Measurements from ENCODE around the gene SEC11C.

The SEC11C gene

DNA sequence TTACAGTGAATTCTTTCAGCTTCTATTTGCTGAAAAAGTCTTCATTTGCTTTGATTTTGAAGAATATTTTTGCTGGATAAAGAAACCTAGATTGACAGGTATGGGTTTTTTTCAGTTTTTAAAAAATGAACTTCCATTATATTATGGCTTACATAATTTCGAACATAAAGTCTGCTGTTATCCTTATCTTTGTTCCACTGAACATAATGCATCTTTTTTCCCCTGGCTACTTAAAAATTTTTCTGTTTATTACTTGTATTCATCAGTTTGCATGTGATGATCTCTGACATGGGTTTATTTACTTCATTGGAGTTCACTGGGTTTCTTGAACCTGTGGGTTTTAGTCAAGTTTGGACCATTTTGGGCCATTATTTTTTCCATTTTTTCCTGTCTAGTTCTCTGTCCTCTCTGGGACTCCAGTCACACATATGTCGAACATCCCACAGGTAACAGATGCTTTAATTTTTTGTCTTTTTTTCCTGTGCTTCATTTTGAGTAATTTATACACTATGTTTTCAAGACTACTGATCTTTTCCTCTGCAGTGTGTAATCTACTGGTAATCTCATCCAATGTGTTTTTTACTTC lies 33.1 kb downstream of the SEC11C start:
- Mint-ChIP-seq H3K27ac (no peak overlapping the region), H3K4me3 (no peak overlapping the region), H3K9me3 (ENCODE audit: low read depth) (peaks cover 34% of the 10 kb centered on the region), H3K27me3 (peaks cover 8% of the 10 kb centered on the region), H3K4me1 (ENCODE audit: low read depth) (no peaks in the 10 kb centered on the region), H3K36me3 (peaks cover 2% of the 10 kb centered on the region)

DNA sequence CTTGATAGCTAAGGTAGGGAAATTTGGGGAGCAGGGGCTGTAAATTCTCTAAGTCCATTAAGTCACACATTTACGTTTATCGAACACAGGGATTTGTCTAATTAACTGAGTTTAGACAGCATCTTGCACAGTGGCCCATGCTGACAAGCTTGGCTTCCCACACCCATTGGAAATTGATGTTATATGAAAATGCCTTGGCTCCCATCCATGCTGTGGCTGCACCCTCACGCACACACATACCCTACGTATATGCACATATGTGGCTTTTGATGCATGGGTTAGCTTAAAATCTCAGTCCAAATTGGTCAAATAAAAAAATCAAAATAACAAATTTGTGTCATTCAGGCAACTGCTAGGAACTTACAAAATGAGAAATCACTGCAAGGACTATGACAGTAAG lies 37.8 kb downstream of the SEC11C start:
- Mint-ChIP-seq H3K27me3 (peaks cover 3% of the 10 kb centered on the region), H3K4me1 (ENCODE audit: low read depth) (no peaks in the 10 kb centered on the region), H3K27ac (no peak overlapping the region), H3K9me3 (ENCODE audit: low read depth) (peaks cover 18% of the 10 kb centered on the region), H3K36me3 (no peaks in the 10 kb centered on the region), H3K4me3 (no peak overlapping the region)

DNA sequence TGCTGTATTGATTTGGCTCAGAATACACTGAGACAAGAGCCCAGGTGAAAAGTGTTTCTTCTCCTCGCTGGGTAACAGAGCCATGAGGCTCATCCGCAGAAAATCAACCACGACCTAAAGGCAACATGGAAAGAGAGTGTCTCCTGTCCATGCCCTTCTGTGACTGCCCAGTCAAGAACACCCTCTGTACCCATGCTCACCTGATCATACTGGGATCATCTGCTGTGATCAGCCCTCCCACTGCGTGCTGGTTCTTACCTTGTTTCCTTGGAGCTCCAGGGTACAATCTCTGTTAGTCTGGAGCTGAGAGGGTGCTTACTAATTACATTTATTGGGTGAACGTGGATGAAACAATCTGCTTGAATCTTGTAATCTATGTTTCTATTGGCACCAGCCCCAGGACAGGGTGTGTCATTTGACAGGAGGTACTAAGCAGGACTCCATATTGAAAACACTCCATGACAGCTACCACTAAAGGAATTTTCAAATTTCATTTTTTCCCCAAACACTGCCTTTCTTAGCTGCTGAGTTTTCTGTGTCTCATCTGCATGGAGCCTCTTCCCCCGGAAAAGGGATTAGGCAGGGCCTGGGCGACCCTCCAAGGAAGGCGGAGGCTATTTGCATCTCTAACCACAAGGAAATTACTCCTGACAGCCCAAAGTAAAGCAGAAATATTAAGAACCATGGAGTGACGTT lies 40.6 kb downstream of the SEC11C start:
- Mint-ChIP-seq H3K27me3 (peaks cover 8% of the 10 kb centered on the region), H3K4me1 (ENCODE audit: low read depth) (no peaks in the 10 kb centered on the region), H3K27ac (no peak overlapping the region), H3K36me3 (no peaks in the 10 kb centered on the region), H3K4me3 (no peak overlapping the region), H3K9me3 (ENCODE audit: low read depth) (no peaks in the 10 kb centered on the region)

DNA sequence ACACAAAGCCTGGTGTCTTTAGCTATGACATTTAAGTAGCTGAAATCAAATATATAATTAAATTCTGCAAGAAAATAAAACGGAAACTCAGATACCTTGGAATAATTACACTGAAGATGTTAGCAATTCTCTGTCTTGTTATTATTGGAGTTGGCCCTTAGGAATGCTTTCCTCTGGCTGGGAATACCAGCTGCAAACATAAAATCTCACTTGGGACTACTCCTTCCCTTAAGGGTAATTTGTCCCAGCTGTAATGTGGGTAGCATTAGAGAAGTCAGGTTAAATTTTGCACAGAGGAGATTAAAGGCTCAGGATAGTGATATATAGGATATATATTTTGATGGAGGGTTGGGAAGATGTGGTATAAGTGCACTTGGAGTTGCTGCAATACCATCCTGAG lies 43.0 kb downstream of the SEC11C start:
- no peaks in the 10 kb centered on the region for H3K4me1 Mint-ChIP-seq (ENCODE audit: low read depth)
- H3K27ac Mint-ChIP-seq, result no peak overlapping the region

DNA sequence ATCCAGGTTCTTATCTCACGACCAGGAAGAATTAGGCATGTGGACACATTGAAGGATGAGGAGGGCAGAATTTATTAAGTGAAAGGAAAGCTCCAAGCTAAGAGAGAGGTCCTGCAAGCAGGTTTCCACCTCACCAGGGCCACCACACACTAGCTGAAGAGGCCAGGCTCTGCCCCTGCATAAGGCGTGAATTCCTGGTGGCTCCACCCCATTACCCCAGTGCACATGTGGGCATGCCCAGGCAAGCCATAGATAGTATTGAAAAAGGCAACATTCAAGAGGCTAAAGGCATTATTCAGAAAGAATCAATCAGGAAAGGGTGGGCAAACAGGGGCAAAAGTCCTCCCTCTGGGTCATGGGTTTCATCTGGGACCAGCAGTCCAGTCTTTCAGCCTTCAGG lies 49.3 kb downstream of the SEC11C start:
- Mint-ChIP-seq H3K27me3 (peaks cover 8% of the 10 kb centered on the region), H3K36me3 (no peaks in the 10 kb centered on the region), H3K27ac (no peak overlapping the region), H3K9me3 (ENCODE audit: low read depth) (no peaks in the 10 kb centered on the region), H3K4me1 (ENCODE audit: low read depth) (no peaks in the 10 kb centered on the region), H3K4me3 (no peak overlapping the region)

More for the DNA sequence above, 43.0 kb downstream of the SEC11C start:
- peaks cover 9% of the 10 kb centered on the region for H3K27me3 Mint-ChIP-seq
- no peaks in the 10 kb centered on the region for H3K36me3 Mint-ChIP-seq
- H3K9me3 Mint-ChIP-seq (ENCODE audit: low read depth), result no peaks in the 10 kb centered on the region
- H3K4me3 Mint-ChIP-seq, result no peak overlapping the region

DNA sequence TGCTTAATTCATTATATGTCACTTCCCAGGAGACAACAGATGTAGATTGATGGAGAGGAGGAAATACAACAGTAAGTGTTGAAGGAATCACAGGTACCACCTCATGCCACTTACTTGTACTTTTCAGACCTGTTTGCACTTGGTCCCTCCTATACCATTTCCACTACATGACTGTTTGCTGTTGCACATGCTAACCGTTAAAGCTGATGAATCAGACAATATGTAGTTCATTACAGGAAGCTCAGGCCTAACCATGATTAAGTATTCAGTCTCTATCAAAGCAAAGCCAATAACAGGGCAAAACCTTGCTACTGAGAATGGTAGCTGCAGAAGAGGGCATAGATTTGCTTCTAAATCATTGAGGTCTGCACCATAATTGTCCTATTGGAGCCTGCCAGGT lies 50.1 kb downstream of the SEC11C start:
- peaks cover 6% of the 10 kb centered on the region for H3K27me3 Mint-ChIP-seq
- no peak overlapping the region for H3K27ac Mint-ChIP-seq
- H3K9me3 Mint-ChIP-seq (ENCODE audit: low read depth), result no peaks in the 10 kb centered on the region
- H3K36me3 Mint-ChIP-seq, result no peaks in the 10 kb centered on the region
- no peak overlapping the region for H3K4me3 Mint-ChIP-seq
- H3K4me1 Mint-ChIP-seq (ENCODE audit: low read depth), result no peaks in the 10 kb centered on the region

DNA sequence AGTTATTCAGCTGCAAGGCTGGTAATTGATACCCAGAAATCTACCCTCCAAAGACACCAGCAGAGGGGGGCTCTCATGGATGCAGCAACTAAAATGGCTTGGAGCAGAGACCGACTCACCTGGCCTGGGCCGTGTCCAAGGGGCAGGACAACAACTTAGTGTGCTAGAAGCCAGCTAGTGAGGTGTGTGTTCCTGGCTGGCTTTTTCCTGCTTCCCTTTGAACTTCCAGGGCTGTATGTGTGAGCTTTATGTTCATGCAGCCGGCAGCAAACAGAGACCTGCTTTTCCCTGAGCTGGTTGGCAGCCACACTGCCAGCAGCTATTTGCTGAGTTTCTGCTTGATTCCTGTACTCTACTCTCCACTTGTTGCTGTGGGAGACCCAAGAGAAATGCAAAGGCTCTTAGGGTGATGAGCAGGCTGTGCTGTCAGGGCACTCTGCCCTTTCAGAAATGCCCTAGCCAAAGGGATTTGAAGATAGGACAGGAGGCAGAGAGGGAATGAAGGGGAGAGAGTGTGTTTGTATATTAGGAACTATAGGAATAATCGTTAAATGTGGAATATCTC lies 56.6 kb downstream of the SEC11C start:
- H3K27ac Mint-ChIP-seq, result no peak overlapping the region
- H3K9me3 Mint-ChIP-seq (ENCODE audit: low read depth), result no peaks in the 10 kb centered on the region
- H3K27me3 Mint-ChIP-seq, result peaks cover 16% of the 10 kb centered on the region
- H3K4me1 Mint-ChIP-seq (ENCODE audit: low read depth), result no peaks in the 10 kb centered on the region
- H3K4me3 Mint-ChIP-seq, result no peak overlapping the region
- no peaks in the 10 kb centered on the region for H3K36me3 Mint-ChIP-seq

DNA sequence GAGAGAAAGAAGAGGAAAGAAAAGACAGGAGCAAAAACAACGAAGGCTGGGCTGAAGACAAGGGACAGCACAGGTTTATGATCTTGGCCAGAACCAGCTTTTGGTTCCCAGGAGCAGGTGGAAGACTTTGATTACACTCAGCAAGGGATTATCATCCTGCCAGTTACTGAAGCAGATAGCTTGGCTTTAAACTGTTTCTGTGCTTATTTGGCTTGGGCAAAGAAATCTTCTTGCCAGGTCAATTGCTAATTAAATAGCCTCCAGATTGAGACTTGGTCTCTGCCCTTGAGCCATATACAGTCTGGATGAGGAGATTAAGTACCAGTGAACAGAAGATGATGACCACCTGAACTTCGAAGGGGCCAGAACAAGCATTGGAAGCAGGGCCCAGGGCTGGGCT lies 58.0 kb downstream of the SEC11C start:
- peaks cover 11% of the 10 kb centered on the region for H3K27me3 Mint-ChIP-seq
- no peaks in the 10 kb centered on the region for H3K36me3 Mint-ChIP-seq
- H3K4me3 Mint-ChIP-seq, result no peak overlapping the region
- H3K4me1 Mint-ChIP-seq (ENCODE audit: low read depth), result no peaks in the 10 kb centered on the region
- H3K9me3 Mint-ChIP-seq (ENCODE audit: low read depth), result no peaks in the 10 kb centered on the region
- no peak overlapping the region for H3K27ac Mint-ChIP-seq

DNA sequence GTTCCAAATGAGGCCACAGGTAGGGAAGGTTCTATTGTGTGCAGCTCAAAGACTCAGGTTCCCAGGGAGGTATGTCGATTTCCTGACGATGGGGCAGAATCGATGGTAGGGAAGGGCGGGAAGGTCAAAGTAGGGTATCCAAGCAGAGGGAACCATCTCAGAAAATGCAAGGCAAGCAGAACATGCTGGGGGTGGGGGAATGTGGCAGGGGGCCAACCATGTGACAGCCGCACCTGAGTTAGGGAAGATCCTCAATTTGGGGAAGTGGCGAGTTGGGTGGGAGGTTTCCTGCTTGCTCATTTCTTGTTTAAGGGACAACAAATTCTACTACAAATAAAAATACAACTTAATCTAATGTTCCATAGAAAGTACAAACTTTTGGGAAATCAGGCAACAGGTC lies 58.5 kb downstream of the SEC11C start:
- Mint-ChIP-seq H3K27me3 (peaks cover 13% of the 10 kb centered on the region), H3K9me3 (ENCODE audit: low read depth) (no peaks in the 10 kb centered on the region), H3K4me3 (no peak overlapping the region), H3K36me3 (no peaks in the 10 kb centered on the region), H3K4me1 (ENCODE audit: low read depth) (no peaks in the 10 kb centered on the region), H3K27ac (no peak overlapping the region)

DNA sequence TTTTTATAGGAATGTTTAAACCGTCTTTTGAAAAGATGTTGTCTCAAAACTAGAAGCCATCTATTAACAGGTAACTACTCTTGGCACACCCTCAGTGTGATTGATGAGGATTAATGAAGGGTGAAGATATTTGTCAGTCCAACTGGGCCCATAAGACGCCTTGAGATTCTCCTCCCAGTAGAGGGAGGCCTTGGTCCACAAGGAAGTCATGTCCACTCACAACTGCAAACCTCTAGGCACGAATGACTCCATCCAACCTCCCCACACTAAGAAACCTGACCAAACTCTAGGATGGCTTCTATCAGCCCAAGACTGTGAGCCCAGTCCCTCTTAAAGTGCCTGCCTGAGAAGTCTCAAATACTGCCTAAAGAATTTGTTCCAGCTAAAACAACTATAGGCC lies 61.1 kb downstream of the SEC11C start:
- H3K4me1 Mint-ChIP-seq (ENCODE audit: low read depth), result no peaks in the 10 kb centered on the region
- H3K4me3 Mint-ChIP-seq, result no peak overlapping the region
- H3K36me3 Mint-ChIP-seq, result no peaks in the 10 kb centered on the region
- no peaks in the 10 kb centered on the region for H3K9me3 Mint-ChIP-seq (ENCODE audit: low read depth)
- H3K27me3 Mint-ChIP-seq, result peaks cover 15% of the 10 kb centered on the region
- no peak overlapping the region for H3K27ac Mint-ChIP-seq

DNA sequence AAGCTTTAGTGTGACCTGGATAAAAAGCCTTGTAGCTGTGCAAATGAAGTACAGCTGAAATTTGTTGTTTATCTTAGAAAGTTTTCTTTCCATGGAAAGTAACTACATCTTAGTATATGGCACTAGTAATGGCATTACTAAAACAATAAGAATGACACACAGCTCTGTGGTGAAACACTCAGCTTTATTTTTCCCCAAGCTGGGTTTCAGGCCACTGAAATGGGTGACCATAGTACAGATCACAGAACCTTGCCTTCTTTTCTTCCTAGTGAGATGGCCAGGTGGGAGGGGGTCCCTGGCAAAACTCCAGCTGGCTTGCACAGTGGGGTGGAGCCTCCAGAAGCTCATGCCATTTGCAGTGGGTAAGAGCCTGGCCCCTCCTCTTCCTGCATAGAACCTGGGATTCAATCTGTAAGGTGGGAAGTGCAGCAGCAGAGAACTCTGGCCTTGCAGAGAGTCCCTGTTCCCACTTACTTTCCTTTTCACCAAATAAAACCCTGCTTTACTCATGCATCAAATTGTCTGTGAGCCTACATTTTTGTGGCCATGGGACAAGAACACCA lies 62.7 kb downstream of the SEC11C start:
- H3K36me3 Mint-ChIP-seq, result no peaks in the 10 kb centered on the region
- no peaks in the 10 kb centered on the region for H3K9me3 Mint-ChIP-seq (ENCODE audit: low read depth)
- H3K4me3 Mint-ChIP-seq, result no peak overlapping the region
- H3K4me1 Mint-ChIP-seq (ENCODE audit: low read depth), result no peaks in the 10 kb centered on the region
- peaks cover 13% of the 10 kb centered on the region for H3K27me3 Mint-ChIP-seq
- H3K27ac Mint-ChIP-seq, result no peak overlapping the region

DNA sequence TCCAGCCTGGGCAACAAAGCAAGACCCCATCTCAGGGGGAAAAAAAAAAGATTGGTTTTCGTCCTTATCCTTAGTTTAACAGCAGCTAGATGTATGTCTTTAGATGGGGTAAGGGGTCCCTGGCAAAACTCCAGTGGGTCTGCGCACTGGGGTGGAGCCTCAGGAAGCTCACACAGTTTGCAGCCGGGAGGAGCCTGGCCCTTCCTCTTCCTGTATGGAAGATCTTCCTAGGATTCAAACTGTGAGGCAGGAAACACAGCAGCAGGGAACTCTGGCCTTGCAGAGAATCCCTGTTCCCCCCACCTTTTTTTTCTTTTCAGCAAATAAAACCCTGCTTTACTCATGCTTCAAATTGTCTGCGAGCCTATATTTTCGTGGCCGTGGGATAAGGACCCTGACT lies 67.8 kb downstream of the SEC11C start:
- Mint-ChIP-seq H3K4me1 (ENCODE audit: low read depth) (no peaks in the 10 kb centered on the region), H3K27ac (no peak overlapping the region), H3K36me3 (no peaks in the 10 kb centered on the region), H3K9me3 (ENCODE audit: low read depth) (no peaks in the 10 kb centered on the region), H3K27me3 (peaks cover 14% of the 10 kb centered on the region), H3K4me3 (no peak overlapping the region)

Measured in activated naive CD8-positive, alpha-beta T cell (primary cell).